AG04450 (cell line): Measurements from ENCODE around the gene ZNF446. TPM values are rescaled to one million over a fixed set of nuclear protein-coding genes. Genes with fewer than 3 reads are reported as not detected.

Experiments used
- CTCF ChIA-PET: fragments of 300-600, 350-600 bp; formaldehyde crosslinking; extraction: SDS; loops from one replicate; lab custom pipeline; 2022; ENCODE audit warnings: antibody characterized with exemption, inconsistent platforms; lab: Charles Lee
- POLR2A ChIA-PET: fragments of 350-600 bp; formaldehyde crosslinking; extraction: SDS; loops from one replicate; lab custom pipeline; 2021; ENCODE audit warnings: antibody characterized with exemption, inconsistent platforms; lab: Yijun Ruan, JAX
- DNase-seq: peaks from one replicate; pipeline ENCODE4 v3.0.0-alpha.2; 2011; ENCODE audit warnings: low read depth, low spot score
- H3K27ac ChIP-seq: one replicate; pipeline ENCODE4 v1.5.1; 2012; ENCODE audit warnings: low read depth, low read length, control low read depth
- H3K27me3 ChIP-seq: one replicate; pipeline ENCODE4 v1.6.0; 2012; ENCODE audit warnings: low read length; ENCODE audit not compliant: control insufficient read depth, insufficient read depth
- H3K4me3 ChIP-seq: 2 replicates; pipeline ENCODE4 v1.5.1; 2011; ENCODE audit warnings: mild to moderate bottlenecking, low read depth, low read length, control low read depth
- H3K9me3 ChIP-seq: 2 replicates; pipeline ENCODE4 v1.5.1; 2012; ENCODE audit warnings: low read length; ENCODE audit not compliant: control insufficient read depth, insufficient read depth
- polyA plus RNA-seq: library from polyadenylated mRNA; depleted of rRNA; stranded (reverse); fragments of >200 nt; gene quantifications from 2 replicates; pipeline ENCODE4 v1.2.3, GENCODE V29; 2011
- TF ChIP-seq, protein P1 (sequence below): IDR thresholded peaks from 2 replicates; pipeline ENCODE4 v1.5.1; 2011; ENCODE audit warnings: low read depth, low read length, control low read depth, inconsistent platforms

The ZNF446 gene
- polyA plus RNA-seq, 1 experiment = 3.7 TPM

DNA sequence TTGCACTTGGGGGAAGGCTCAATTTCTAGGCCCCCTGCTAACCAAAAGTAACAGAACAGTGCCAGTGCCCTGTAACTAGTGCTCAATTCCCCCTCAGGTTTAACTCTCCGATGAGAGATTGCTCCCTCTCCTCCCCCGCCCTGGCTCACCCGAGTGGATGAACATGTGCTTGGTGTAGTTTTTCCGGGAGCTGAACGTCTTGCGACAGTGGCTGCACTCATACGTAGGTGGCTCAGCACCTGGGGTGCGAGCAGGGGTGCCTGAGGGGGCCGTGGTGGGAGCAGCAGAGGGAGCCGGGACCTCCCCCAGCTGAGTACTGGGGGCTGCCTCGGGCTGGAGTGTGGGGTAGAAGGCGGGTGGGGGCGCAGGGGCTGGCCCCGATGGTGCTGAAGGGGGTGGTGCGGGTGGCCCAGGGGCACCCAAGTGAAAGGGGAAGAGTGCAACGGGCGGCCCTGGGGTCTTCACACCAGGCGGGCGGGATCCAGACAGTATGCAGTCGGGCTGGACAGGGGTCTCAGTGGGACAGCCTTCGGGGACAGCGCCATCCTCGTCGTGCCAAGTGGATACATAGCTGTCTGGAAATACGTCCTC, 40.2 kb downstream of the ZNF446 start:
- Histone ChIP-seq H3K4me3 (no peak overlapping the region), H3K27ac (no peak overlapping the region), H3K27me3 (no peaks in the 10 kb centered on the region), H3K9me3 (no peaks in the 10 kb centered on the region; the same call in 1 of the 2 replicates)
- TF ChIP-seq, protein P1, sequence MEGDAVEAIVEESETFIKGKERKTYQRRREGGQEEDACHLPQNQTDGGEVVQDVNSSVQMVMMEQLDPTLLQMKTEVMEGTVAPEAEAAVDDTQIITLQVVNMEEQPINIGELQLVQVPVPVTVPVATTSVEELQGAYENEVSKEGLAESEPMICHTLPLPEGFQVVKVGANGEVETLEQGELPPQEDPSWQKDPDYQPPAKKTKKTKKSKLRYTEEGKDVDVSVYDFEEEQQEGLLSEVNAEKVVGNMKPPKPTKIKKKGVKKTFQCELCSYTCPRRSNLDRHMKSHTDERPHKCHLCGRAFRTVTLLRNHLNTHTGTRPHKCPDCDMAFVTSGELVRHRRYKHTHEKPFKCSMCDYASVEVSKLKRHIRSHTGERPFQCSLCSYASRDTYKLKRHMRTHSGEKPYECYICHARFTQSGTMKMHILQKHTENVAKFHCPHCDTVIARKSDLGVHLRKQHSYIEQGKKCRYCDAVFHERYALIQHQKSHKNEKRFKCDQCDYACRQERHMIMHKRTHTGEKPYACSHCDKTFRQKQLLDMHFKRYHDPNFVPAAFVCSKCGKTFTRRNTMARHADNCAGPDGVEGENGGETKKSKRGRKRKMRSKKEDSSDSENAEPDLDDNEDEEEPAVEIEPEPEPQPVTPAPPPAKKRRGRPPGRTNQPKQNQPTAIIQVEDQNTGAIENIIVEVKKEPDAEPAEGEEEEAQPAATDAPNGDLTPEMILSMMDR = no peak
- no peak for DNase-seq
- ChIA-PET CTCF (interaction anchor here (0.8 kb wide), 1 partner anchor 65 kb away, joined by 3 read pairs; no protein-coding TSS in a partner anchor), POLR2A (no interaction called here)

DNA sequence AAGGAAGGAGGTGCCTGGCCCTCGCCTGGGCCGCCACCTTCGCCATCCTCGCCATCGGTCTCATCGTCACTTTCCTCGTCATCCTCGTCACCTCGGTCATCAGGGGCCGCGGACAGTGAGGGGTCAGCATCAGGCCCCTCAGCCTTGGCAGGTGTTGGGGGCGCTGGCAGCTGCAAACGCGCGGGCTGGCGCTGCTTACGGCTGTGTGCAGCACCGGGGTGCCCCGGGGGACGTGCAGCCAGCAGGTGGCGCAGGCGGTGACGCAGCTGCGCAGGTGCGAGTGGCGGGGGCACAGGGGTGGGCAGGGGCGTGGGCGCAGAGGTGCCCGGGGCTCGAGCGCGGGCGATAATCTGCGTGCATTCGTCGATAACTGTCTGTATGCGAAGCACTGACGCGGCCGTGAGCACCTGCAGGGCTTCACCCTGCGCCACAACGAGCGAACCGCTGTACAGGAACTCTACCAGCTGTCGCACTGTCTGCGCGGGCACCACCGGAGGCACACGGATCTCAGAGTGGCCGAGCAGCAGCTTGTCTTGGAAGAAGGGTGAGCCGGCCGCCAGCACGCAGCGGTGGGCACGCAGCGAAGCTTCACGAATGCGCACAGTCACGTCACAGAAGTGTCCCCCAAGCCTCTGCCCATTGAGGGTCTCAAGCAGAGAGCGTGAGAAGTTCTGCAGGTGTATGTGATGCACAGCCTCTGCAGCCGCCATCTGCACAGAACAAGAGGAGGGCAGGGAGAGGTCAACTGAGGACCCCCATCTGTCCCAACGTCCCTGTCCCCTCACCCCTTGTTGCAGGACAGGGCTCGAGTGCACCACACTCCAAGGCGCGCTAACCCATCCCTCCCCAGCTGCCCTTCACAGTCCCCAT, 41.0 kb downstream of the ZNF446 start:
- H3K4me3 ChIP-seq = no peak overlapping the region
- ChIA-PET CTCF (interaction anchor here (2.2 to 4.1 kb wide), 2 partner anchors 8 to 64 kb away, joined by 16 to 22 read pairs; no protein-coding TSS in a partner anchor), POLR2A (interaction anchor here (3.9 kb wide), 1 partner anchor 27 kb away, joined by 54 read pairs; the partner anchor contains the start of gene TRIM28)
- H3K27me3 ChIP-seq = no peaks in the 10 kb centered on the region
- no peak overlapping the region for H3K27ac ChIP-seq
- no peak for DNase-seq
- no peaks in the 10 kb centered on the region; the same call in 1 of the 2 replicates for H3K9me3 ChIP-seq
- TF ChIP-seq, protein P1 = no peak

DNA sequence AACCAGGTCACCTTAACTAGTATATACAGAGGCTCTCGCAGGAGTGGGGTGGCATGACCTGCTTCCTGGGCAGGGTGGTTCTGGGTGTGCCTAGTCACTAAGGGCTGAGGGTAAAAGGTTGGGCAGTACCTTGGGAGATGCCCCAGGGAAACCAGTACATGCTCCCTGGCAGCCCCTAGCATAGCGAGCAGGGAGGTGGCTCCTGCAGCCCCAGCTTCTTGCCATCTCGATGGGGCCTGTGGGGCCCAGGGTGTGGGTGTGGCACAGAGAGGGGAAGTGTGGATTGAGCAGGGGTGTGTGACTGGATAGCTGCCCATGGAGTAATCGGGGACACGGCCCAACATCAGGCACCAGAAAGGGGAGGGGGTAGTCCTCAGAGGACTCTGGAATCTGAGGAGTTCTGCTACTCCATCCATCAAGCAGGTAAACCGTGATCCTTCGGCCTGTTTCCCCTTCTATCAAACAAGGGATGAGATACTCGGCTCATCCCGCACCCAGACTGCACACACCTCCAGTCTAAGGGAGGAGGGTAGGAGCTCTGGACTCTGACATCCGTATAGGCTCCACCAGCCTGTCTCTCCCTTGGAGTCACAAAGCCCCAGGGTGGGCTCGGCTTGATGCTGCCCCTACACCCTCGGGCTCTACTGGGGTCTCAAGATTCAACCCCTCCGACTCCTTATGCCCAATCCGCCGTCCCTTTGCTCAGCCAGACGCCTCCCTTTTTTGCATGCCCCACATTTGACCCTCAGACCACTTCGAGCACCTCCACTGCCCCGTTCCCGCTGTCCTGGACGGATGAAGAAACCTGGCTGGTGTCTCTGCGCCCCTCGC, 42.3 kb downstream of the ZNF446 start:
- ChIA-PET CTCF (interaction anchor here (0.5 to 4.1 kb wide), 17 partner anchors 9 to 154 kb away, joined by 3 to 22 read pairs (median 5); partner anchors contain the start of genes CHMP2A, TRIM28 and UBE2M), POLR2A (interaction anchor here (0.7 to 3.9 kb wide), 8 partner anchors 19 to 214 kb away, joined by 3 to 54 read pairs (median 8); partner anchors contain the start of genes CHMP2A, ERVK3-1, TRIM28 and UBE2M)
- Histone ChIP-seq H3K27me3 (no peaks in the 10 kb centered on the region), H3K27ac (peak overlapping the region; percentile 93), H3K4me3 (peak overlapping the region; percentile 89), H3K9me3 (no peaks in the 10 kb centered on the region; the same call in 1 of the 2 replicates)
- no peak for DNase-seq
- TF ChIP-seq, protein P1 = no peak

DNA sequence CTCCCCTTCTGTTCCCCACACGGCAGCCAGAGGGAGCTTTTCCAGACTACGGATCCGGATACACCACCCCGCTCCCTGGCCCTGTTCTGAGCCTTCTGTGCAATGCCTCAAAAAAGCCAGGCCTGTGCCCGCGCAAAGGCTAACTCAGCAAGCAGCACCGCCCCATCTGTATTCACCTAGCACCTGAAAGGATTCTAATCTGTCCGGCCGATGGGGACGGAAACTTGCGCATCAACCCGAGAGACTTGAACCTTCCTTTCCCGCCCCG, 42.9 kb downstream of the ZNF446 start:
- no peak for DNase-seq
- Histone ChIP-seq H3K27me3 (no peaks in the 10 kb centered on the region), H3K9me3 (no peaks in the 10 kb centered on the region; the same call in 1 of the 2 replicates), H3K27ac (peak overlapping the region; percentile 93), H3K4me3 (peak overlapping the region; percentile 89)
- ChIA-PET CTCF (interaction anchor here (0.7 to 4.1 kb wide), 16 partner anchors 10 to 155 kb away, joined by 3 to 22 read pairs (median 6); partner anchors contain the start of genes CHMP2A, TRIM28 and UBE2M), POLR2A (interaction anchor here (0.7 to 3.9 kb wide), 10 partner anchors 19 to 214 kb away, joined by 3 to 54 read pairs (median 7); partner anchors contain the start of genes CHMP2A, ERVK3-1, TRIM28 and UBE2M)
- TF ChIP-seq, protein P1 = peak; percentile 85
